Neural progenitor cell (in vitro differentiated cells): ENCODE measurements around the gene C19orf33.

Experiments
- EZH2 ChIP-seq: fragments of 200-600 bp; sonication (generic); IDR thresholded peaks from 2 replicates; pipeline ENCODE4 v1.6.1; 2017; ENCODE audit warnings: antibody characterized with exemption, mild to moderate bottlenecking, moderate library complexity
- EZH2phosphoT487 ChIP-seq: fragments of 200-600 bp; sonication (generic); IDR thresholded peaks from 2 replicates; pipeline ENCODE4 v1.6.1; 2017; ENCODE audit warnings: antibody characterized with exemption
- TF ChIP-seq, protein P1 (sequence below): fragments of 200-600 bp; sonication (generic); IDR thresholded peaks from 2 replicates; pipeline ENCODE4 v1.5.1; 2017; ENCODE audit warnings: antibody characterized with exemption, mild to moderate bottlenecking

DNA sequence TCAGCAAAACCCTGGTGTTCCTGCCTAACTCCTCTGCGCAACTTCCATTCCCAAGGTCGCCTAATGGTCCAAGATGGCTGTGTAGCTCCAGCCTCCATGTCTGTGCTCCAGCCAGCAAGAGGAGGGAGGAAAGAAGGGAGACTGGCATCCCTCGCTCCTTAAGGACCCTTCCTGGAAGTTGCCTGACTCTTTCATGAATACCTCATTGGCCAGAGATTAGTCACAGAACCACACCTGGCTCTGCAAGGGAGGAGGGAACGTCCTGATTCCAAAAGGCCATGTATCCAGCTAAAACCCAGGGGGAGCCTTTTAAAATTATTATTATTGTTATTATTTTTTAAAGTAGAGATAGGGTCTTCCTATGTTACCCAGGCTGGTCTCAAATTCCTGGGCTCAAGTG is 20.4 kb downstream of the C19orf33 start:
- TF ChIP-seq, protein P1, sequence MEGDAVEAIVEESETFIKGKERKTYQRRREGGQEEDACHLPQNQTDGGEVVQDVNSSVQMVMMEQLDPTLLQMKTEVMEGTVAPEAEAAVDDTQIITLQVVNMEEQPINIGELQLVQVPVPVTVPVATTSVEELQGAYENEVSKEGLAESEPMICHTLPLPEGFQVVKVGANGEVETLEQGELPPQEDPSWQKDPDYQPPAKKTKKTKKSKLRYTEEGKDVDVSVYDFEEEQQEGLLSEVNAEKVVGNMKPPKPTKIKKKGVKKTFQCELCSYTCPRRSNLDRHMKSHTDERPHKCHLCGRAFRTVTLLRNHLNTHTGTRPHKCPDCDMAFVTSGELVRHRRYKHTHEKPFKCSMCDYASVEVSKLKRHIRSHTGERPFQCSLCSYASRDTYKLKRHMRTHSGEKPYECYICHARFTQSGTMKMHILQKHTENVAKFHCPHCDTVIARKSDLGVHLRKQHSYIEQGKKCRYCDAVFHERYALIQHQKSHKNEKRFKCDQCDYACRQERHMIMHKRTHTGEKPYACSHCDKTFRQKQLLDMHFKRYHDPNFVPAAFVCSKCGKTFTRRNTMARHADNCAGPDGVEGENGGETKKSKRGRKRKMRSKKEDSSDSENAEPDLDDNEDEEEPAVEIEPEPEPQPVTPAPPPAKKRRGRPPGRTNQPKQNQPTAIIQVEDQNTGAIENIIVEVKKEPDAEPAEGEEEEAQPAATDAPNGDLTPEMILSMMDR, result no peak
- TF ChIP-seq EZH2, result no peak
- no peak for TF ChIP-seq EZH2phosphoT487
